HG03139 (cell line): ENCODE data around the gene CHIC2.

Experiments
- ATAC-seq: cut with Tn5 transposase; IDR thresholded peaks from one replicate; pipeline ENCODE4 v1.9.1; 2021; ENCODE audit not compliant: unreplicated experiment

The CHIC2 gene

DNA sequence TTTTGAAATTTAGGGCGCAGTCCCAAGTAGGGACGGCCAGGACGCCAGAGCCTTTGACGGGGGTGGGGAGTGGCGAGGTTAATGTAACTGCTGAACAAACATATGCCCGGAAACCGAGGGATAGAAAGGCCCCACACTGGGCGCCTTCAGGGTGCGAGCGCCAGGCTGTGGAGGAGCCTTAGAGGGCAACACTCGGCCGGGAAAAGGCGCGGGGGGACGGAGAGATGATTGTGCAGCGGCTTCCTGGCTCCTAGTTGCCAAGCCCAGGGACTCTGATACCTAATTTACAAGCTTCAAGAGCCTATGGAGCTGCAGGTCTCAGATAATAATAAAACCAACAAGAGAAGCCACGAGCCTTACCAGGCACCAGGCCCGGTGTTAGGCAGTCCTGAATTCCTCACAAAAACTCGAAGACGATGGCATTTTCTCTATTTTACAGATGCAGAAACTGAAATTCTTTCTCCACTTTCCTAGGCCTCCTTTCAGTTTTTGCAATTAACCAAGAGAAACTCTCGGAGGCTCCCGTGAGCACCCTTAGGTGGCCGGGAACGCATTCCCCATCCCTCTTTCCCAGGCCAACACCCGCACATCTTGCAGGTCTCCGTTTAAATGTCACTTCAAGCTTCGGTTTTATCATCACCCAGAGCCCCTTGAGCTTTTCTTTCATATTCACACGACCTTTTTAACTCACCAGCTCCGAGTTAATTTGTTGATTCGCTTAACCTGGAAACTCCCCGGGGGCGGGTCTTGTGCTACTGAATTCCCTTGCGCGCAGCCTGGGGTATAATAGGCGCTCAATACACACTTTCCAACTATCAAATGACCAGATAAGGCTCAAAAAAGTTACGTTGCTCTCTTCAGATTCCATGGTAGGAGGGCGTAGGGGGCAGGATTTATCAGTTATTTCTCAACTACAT, 29.2 kb upstream of the CHIC2 start:
- ATAC-seq, result no peak

DNA sequence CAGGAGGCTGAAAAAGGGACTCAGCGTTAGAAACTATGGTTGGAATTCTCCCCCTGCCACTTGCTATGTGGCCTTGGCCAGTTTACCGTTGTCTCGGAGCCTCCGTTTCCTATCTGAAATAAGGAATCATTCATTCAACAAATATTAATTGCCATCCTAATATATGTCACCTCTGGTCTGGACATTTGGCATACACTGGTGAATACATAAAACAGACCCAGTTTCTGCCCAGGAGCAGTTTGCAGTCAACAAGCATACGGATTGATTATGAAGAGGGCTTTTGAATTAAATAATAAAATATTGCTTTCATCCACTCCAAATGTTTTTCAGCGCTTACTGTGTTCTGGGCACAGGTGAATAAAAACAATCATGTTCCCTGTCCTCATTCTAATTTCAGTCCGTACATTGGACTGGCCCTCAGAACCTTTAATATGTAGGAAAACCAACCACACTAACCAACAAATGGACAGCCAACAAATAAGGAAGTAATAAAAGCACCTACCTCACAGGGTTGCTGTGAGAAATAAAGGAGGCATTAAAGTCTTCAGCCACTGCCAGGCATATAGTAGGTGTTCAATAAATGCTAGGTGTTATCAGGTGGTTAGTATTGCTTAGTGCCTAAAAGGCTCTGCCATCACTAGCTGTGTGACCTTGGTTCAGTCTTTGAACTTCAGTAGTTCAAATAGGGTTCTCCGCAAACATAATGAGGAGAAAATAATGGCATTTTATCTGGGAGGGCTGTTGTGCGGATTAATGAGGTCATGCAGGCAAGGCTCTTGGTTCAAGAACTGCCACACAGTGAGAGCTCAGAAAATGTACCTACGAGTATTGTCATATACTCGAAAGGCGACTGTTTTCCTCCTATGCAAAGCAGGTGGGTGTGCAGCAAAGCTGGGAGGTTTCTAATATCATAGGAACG, 28.3 kb upstream of the CHIC2 start:
- no peak for ATAC-seq

DNA sequence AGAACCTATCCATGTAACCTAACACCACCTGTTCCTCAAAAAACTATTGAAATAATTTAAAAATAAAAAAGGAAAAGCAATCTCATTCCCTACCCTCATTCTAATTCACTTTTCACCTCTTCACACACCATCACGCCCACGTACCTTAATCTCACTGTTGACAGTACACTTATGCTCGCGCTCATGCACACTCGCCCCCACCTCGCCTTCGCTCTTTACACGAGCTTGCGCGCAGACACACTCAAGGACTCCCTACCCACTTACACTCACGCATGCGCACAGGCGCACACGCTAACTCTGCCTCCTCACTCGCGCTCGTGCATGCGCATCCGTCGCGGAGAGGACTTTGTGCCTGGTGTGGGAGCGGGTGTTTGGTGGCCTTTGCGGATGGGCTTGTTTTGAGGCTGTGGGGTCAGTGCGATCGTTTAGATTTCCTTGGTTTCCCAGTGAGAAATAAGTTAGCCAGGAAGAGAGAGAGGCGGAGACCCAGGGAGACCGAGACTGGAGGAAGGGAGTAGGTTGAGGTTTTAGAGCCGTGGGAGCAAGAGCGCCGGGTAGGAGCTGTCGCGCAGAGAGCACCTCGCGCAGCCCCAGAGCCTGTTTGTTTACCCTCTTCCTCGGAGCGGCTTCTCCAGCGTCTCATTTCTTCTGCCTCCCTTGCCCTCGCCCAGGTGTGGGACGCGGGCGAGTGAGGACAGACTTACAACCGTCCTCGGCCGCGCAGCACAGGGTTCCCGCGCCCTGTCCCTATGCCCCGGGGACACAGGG, 27.4 kb upstream of the CHIC2 start:
- peak; percentile 55 for ATAC-seq

DNA sequence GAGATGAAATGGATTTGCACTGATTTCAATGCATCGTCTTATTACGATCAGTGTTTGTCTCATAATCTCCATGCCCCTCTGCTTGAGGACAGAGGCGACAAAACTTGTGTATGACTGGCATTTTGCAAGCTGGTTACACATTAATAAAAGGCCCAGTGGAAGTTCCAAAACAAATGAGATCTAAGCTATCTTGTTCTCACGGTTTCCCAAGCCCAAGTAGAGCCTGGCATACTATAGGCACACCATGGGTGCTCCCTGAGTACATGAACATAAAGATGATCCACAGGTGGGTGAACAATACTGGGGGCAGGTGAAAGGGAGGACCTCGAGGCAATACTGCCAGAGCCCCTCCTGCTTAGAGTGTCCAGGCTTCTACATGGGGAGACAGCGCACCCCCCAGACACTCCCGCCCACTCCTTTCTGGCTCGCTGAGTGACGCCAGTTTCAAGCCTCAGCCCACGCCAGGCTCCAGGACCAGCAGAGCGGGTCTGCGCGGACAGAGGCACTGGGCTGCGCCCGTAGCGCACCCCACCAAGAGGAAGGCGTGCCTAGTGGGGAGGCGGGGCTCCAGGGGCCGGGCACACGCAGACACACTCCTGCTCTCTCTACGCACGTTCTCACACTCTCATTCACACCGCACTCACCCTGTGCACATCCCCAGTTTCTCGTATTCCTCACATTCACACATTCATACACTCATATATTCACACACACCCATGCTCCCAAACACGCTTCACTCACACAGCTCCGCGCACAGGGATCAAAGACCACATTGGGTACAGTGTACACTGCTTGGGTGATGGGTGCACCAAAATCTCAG, 26.6 kb upstream of the CHIC2 start:
- ATAC-seq, result no peak

DNA sequence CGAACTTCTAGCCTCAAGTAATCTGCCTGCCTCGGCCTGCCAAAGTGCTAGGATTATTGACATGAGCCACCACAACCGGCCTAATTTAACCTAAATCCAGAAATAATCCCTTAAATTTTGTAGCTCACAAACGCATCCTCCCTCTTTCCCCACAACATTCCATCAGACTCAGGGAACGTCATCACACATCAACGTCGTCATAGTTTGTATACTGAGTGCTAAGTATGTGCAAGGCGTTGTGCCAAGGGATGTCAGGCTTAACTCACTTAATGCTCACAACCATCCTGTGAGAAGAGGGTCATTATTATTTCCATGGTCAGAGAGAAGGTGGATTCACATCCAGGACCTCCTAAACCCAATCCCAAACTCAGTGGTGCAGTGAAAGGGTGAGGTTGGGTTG, 26.0 kb upstream of the CHIC2 start:
- no peak for ATAC-seq

DNA sequence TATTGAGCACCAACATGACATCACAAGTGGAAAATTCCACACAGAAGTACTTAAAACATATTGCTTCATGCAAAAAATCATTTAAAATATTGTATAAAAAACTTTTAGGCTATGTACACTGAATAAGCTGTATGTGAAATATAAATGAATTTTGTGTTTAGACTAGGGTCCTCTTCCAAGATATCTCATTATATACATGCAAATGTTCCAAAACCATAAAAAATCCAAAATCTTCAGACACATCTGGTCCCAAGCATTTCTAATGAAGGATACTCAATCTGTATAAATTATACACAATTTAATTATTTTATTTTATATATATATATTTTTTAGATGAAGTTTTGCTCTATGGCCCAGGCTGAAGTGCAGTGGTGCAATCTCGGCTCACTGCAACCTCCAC, 25.5 kb upstream of the CHIC2 start:
- ATAC-seq, result no peak

DNA sequence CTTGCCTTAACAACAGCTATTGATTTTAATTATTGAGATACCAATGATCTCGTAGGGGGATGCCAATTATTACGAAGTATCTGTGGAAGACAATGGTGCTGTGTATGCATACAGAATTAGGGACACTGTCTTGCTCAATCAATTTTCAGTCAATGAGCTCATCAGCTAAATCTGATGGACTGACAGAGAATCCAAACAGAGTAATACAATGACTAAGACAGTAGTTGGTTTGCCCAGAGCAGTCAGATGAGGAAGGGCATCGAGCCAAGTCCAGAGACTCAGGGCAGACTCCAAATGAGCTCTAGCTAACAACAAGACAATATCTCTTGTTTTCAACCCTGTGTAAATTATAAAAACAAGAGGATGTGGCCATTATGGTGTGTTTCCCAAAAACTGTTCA, 20.9 kb upstream of the CHIC2 start:
- no peak for ATAC-seq

DNA sequence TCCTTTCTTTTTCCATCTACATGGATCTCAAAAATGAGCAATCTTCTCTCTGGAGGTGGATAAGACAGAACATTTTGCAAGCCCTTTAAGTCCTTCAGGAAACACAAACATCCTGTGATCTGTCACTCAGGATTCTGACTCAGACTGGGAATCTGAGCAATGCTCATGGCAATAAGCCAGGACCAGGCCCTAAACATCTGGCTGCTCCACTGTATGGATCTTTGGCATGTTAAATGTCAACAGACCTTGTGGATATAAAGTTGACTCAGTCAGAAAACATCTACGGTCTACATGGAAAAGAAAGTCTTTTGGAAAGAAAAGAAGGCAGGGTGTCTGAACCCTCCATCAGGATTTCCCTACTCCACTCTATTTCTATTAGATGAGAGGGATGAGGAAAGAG, 17.8 kb upstream of the CHIC2 start:
- ATAC-seq, result no peak

DNA sequence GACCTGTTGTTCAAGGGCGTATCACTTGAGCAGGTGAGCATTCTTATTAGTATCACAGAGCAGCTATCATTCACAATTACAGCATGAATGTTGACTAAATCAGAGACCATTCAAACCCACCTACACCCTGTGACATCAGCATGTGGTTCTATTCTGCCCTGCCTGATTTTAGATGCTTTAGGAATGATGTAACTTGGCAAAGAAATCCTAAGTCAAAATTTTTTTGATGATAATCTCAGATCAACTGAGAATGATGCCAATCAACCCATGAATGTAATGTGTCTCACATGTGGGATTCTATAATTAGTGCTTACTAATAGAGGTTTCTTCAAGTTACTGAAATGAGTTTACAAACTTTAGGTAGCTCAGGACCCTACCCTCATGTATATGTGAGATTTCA, 13.4 kb upstream of the CHIC2 start:
- ATAC-seq, result no peak

DNA sequence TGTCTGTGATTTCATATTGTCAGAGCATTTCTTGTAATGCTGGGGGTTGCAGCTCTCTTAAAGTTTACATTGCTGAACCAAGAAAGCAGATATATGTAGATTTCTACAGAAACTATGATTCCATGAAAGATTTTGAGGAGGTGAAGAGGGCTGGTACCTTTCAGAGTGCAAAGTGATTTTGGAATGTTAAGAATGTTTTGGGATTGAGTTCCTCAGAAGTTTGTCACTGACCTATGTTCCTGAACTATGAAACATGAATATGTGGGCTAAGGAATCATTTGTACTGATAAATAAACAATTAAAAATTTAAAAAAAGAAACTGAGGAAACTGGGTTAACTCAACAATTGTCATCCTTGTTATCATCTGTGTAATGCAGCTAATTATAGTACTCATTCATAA, 12.3 kb upstream of the CHIC2 start:
- no peak for ATAC-seq

DNA sequence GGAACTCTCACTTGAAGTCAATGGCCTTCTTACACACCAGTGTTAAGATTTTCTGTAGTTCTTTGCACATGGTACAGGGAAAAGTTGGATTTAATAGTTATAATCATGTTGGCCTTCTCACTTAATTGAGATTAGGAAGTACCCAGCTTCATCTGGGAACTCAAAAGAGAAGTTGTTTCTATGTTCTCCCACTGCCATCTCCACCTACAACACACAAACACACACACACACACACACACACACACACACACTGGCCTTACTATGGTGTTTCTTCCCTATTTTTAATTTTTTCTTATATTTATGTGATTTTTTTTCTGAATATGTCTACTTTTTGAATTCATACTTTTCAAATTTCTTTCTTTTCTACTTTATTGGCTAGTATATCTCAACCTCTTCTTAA, 10.0 kb upstream of the CHIC2 start:
- ATAC-seq, result no peak

DNA sequence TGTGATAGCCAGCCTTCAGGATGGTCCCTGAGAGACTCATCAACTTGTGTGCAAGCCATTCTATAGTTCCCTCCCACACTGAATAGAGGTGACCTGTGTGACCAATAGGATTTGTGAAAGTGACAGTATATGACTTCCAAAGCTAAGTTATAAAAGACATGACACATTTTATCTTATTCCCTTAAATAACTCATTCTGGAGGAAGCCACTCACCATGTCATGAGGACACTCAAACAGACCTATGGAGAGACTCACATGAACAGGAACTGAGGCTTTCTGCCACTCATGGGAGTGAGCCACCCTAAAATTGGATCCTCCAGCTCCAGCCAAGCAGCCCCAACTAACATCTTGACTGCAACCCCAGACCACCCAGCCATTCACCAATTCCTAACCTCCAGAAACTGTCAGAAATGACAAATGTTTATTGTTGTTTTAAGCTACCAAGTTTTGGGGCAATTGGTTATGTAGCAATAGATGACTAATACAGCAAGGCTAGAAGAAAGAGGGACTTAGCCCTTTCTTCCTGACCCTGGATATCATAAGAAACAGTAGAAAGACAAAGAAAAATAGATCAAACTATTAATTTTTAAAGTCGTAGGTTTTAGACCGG, 9.0 kb upstream of the CHIC2 start:
- ATAC-seq, result no peak

DNA sequence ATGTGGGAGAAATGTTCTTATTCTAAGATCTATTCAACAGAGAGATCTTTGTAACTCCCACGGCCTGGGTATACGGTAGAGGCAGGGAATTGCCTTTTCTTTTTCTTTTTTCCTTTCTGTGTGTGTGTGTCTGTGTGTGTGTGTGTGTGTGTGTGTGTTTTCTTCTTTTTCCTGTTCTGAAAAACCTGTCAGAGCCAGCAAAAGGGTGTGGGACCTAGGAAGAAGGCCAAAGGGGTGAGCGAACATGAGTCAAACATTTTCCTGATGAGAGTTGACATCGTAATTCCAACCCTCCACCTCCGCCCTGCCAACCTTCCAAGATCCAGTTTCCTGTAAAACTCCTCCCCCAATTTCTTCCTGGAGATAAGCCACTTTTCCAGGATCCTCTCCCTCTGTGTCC, 2.8 kb upstream of the CHIC2 start:
- no peak for ATAC-seq

DNA sequence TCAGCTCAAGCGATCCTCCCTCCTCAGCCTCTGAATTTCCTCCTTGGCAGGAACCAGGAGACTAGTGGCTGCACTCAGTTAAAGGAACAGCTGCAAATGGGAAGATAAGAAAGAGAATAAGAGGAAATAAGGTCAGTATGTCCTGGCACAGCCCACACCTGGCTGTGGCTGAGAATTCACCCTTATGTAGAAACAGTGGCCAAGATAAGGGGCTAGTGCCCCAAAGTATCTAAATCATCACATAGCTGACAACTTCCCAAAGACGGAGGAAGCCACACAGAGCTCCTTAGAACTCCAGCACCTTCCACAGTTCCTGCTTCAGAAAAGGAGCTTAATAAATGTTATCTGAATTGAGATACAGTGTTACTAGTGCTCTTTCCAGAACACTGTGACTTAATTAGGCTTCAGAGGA, 2.3 kb upstream of the CHIC2 start:
- ATAC-seq, result no peak

DNA sequence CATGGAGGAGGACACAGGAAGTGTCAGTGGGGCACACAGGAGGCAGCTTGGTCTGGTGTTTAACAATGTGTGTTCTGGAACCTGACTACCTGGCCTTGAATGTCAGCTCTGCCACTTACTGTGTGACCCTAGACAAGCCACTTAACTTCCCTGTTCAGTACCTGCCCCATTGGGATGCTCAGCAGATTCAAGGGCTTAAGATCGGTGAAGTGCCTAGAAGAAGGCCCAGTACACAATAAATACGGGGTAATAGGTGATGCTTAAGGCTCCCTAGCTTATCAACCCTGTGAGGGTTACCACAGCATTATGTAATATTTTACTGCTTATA, 1.6 kb upstream of the CHIC2 start:
- no peak for ATAC-seq

DNA sequence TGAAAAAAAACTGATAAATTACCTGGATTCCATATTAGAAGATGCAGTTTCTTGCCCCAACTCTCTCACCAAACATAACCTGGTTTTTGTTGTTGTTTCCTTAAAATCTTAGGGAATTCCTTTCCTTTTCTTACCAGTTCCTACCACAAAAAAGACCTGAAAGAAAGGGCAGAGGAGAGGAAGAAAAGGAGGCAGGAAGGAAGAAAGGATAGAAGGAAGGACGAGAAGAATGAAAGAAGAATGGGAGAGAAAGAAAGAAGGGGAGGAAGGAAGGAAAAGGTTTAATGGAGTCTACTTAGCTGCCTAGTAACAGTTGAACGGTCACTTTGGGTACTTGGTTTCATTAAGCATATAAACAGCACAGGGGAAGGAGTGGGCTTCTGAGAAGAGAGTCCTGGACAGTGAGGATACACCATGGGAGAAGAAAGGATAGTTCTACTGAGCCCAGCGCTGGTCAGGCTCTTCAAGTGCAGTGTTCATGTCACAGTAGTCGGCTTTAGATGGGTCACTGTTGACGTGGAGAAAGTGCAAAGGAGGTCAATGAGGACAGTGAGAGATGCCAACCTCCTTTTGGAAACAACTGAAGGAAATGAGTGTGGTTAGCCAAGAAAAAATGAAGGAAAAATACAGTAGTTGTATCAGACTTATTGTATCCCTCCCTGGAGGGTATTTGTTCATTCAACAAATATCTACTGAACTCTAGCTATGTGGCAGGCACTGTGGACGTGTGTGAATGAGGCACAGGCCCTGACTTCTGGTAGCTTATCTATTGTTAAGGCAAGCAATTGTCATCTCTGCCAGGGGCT, 1.1 kb upstream of the CHIC2 start:
- ATAC-seq, result no peak

DNA sequence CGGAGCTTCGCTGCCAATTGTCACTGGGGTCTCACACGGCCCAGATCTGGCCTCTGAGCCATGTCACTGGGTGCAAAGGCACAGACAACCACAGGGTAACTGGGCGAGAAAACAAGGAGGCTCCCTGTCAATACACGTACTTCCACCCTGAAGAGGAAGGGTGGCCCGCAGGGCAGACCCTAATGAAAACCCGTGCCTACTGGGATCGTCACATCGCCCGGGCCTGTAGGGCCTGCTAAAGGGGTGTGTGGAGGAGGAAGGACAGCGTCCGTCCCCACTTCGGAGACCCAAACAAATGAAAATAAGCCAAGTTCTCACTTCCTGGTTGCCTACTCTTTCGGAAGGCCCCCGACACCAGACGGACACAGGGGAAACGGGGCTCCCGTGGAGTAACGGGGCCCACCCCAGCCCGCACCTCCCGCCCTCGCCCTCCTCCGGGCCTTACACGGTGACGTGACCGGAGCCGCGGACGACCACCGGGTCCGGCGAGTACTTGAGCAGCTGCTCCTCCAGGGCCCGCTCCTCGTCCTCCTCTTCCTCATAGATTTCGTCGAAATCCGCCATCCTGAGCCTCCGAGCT, 578 bp downstream of the CHIC2 start:
- peak; percentile 22 for ATAC-seq

DNA sequence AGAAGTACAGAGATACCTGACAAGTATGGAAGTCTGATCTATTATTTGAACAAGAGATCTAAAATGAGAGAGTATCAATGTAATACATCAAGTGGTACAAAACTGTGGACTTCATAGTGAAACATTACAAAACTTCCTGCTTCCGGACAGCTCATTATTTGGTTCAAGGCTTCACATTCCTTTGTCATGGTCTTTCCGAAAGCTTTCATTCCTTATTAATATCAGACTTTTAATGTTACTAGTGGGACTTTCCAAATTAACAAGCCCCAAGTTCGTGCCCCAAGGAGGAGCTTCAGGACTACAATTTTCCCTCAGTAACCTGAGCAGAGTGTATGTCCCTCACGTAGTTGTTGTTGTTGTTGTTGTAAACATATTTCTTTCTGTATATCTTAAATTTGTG, 1.2 kb downstream of the CHIC2 start:
- ATAC-seq, result no peak

DNA sequence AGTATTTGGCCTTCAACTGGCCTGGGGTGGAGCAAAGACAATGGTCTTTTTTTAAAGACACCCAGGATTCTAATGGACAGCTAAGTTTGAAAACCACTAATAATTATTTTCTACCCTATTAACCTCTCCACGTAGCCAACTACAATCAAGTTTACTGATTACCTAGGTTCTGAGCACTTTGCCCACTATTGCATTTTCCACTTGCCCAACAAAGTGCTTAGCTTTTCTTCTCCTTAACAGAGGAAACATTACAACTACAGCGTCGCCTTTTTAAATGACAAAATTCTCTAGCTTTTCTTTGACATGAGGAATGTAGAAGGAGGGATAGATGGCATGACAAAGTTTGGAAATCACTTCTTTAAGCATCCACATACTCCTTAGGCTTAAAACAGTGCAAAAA, 2.0 kb downstream of the CHIC2 start:
- ATAC-seq, result no peak
